Measurements from ENCODE around the gene LTBP4.

The LTBP4 gene

GRCh38 chr19:40597329-40597838 lies 3.8 kb upstream of the LTBP4 start:
- DNase-seq = no peak

DNA sequence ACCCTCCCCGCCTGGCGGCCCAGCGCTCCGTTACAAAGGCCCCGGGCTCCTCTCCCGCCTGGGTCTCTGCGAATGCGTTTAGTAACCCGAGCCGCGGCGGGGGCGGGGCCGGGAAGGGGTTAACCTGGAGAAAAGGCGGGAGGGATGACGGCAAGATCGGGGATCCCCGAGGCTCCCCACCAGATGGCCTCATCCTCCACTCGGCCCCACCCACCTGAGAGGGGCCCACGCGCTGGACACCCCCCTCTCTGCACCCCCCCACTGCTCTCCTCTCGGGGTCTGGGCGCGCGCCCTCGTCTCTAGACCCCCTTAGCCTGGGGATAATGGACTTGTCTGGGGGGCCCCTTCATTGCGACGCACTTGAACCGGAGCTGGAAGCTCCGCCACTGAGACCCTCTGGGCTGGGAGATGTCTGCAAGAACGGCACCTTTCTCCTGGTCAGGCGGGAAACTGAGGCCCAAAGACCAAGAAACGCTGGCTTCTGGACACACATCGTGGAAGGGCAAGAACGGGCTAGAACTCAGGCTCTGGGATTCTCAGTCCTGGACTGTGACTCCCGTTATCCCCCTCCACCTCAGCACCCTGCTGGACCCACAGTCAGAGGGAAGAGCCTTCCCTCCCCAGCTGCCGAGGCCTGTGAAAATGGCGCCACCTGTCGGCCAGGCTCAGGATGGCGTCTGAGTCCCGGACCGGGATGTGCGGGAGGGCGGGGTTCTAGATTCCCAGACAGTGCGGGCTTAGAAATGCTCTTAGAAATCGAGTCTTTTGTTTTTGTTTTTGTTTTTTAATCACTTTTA lies 2.9 kb upstream of the LTBP4 start:
- peak; percentile 72 for DNase-seq

- no peak for DNase-seq
Measured at GRCh38 chr19:40598918-40599307, 2.3 kb upstream of the LTBP4 start.

DNA sequence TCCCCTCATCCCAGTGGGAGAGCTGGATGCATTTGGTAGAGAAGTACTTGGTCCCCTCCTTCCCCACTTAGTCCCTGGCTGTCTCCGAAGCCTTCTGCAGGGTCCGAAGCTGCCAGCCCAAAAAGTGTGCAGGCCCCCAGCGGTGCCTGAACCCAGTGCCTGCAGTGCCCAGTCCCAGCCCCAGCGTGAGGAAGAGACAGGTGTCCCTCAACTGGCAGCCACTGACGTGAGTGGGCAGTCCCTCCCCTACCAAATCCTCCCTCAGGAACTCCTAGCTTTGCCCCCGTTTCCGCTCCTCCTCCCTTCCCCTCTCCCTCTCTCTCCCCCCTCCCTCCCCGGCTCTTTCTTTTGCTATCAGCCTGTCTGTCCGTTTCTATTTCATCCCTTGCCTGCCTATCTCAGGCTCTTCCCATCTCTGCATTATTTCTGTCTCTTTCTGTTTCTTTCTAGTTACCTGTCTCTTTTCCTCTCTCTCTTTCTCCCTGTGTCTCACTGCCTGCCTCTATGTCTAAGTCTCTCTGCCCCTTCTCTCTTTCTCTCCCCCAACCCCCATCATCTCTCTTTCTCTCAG lies 1.8 kb upstream of the LTBP4 start:
- DNase-seq = no peak

GRCh38 chr19:40599902-40600569 lies 1.1 kb upstream of the LTBP4 start:
- DNase-seq = no peak

GRCh38 chr19:40600570-40601133 lies 517 bp upstream of the LTBP4 start:
- no peak for DNase-seq

GRCh38 chr19:40603071-40603388 lies 1.9 kb downstream of the LTBP4 start:
- no peak for DNase-seq

GRCh38 chr19:40603389-40604170 lies 2.4 kb downstream of the LTBP4 start:
- DNase-seq = peak; percentile 98

- no peak for DNase-seq
Measured at GRCh38 chr19:40604171-40604646, 3.0 kb downstream of the LTBP4 start.

DNA sequence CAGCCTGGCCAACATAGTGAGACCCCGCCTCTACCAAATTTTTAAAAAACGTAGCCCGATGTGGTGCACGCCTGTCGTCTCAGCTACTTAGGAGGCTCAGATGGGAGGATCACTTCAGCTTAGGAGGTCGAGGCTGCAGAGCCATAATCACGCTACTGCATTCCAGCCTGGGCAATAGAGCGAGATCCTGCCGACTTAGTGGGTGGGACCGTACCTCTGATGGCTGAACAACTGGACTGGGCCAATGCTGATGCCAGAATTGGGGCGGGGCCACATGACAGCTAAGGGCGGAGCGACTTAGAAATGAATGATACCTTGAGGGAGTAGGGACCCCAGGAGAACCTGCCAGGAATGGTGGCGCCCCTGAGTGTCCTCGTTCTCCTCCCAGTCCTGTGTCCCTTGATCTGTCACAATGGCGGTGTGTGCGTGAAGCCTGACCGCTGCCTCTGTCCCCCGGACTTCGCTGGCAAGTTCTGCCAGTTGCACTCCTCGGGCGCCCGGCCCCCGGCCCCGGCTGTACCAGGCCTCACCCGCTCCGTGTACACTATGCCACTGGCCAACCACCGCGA lies 3.6 kb downstream of the LTBP4 start:
- DNase-seq = peak; percentile 32

- peak; percentile 81 for DNase-seq
Measured at GRCh38 chr19:40605216-40605971, 4.2 kb downstream of the LTBP4 start.

GRCh38 chr19:40607311-40608239 lies 6.4 kb downstream of the LTBP4 start:
- no peak for DNase-seq

DNA sequence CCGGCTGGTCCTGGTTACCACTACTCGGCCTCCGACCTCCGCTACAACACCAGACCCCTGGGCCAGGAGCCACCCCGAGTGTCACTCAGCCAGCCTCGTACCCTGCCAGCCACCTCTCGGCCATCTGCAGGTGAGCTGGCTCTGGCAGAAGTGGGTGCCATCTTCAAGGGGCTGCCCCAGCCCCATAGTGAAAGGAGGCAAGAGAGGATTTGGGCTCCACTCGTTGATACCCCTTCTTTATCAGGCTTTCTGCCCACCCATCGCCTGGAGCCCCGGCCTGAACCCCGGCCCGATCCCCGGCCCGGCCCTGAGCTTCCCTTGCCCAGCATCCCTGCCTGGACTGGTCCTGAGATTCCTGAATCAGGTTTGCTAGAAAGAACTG lies 7.1 kb downstream of the LTBP4 start:
- DNase-seq = no peak

DNA sequence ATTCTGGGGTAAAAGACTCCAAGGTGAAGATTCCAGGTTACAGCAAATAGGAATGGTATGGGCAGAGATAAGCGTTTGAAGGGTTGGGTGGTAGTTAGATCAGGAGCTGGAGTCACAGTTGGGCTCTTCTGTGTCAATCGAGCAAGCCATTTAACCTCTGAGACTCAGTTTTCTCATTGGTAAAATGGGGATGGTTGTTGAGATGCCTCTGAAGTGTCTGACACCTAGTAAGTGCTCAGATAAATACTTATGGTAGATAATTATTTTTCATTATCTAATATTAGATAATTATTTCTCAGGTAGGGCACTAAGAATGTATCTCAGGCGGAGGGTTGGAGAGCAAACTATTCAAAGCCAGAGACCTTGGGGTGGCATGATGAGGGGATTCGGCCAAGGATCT lies 7.8 kb downstream of the LTBP4 start:
- DNase-seq = no peak

DNA sequence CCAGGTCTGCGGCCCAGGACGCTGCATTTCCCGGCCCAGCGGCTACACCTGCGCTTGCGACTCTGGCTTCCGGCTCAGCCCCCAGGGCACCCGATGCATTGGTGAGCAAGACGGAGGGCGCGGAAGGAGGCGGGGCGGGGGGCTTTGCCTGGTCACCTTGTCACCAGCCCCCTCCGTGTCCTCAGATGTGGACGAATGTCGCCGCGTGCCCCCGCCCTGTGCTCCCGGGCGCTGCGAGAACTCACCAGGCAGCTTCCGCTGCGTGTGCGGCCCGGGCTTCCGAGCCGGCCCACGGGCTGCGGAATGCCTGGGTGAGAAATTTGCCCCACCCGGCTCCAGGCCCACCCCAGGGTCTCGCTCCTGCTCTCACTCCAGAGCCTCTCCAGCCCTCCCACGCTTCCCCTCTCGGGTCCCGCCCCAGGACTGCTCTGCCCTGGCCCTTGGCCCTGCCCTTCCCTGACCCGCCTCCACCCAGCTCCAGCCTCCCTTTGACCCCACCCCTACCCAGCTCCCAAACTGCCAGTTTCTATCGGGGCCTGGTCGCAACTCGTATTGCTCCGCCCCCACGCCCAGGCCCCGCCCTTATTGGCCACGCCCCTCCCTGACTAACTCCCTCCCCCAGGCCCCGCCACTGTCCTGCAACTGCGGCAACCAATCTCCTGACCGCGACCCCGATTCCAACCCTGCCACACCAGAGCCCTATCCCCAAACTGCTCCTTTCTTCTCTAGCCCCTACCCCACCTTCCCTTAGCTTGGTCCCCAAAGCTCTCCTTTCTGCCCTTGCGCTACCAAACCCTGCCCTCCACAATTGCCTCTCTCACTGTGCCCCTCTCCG lies 8.6 kb downstream of the LTBP4 start:
- peak; percentile 89 for DNase-seq

- peak; percentile 50 for DNase-seq
Measured at GRCh38 chr19:40610396-40611064, 9.4 kb downstream of the LTBP4 start.

DNA sequence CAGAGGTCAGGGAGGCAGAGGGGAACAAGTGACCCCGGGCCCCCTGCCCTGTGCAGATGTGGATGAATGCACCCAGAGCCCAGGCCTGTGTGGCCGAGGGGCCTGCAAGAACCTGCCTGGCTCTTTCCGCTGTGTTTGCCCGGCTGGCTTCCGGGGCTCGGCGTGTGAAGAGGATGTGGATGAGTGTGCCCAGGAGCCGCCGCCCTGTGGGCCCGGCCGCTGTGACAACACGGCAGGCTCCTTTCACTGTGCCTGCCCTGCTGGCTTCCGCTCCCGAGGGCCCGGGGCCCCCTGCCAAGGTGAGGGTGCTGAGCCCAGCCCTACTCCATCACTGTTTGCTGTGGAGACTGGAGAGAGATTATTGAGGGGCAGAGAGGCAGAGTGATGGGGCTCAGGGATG lies 9.9 kb downstream of the LTBP4 start:
- DNase-seq = no peak

DNA sequence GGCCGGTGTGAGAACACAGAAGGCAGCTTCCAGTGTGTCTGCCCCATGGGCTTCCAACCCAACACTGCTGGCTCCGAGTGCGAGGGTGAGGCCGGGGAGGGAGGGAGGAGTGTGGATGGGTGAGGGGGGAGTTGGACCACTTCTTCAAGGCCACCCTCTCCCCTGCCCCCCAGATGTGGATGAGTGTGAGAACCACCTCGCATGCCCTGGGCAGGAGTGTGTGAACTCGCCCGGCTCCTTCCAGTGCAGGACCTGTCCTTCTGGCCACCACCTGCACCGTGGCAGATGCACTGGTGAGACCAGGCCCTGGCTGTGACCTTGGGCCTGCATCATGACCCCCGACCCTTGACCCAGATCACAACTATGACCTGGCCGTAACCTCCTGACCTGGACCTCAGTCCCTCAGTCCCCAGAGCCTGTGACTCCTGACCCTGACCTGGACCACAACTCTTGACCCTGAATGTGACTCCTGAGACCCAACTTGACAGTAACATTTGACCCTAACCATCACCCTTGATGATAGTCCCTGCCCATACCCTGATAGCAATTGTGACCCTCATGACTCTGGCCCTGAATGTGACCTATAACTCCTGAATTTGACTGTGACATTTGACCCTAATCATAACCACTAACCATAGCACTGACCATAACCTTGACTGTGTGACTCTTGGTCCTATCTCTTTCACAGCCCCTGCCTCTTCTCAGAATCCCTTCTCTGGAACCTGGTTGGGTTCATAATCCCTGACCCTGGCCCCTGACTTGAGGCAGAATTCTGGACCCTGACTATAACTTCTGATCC lies 10.9 kb downstream of the LTBP4 start:
- no peak for DNase-seq
